Activated gamma-delta T cell treated with Interleukin-2 at 50 U/mL for 16 hours (primary cell): ENCODE results near the gene CD69.

ENCODE experiments used
- DNase-seq: peaks from one replicate; pipeline ENCODE4 v3.0.0-alpha.2; 2020

The CD69 gene

GRCh38 chr12:9760699-9761418 lies at the start of gene CD69:
Gene CD69 (minus strand): TSS chr12:9760901. CDS start chr12:9760820, 81 bp downstream.
- DNase-seq, result peak; percentile 71

- no peak for DNase-seq
Measured at GRCh38 chr12:9809866-9810265, 49.2 kb upstream of the CD69 start.

GRCh38 chr12:9809338-9809737 lies 48.6 kb upstream of the CD69 start:
- DNase-seq, result no peak

GRCh38 chr12:9808504-9808903 lies 47.8 kb upstream of the CD69 start:
- DNase-seq, result no peak

- no peak for DNase-seq
Measured at GRCh38 chr12:9806714-9807113, 46.0 kb upstream of the CD69 start.

- no peak for DNase-seq
Measured at GRCh38 chr12:9805883-9806282, 45.2 kb upstream of the CD69 start.

GRCh38 chr12:9799961-9800360 lies 39.3 kb upstream of the CD69 start:
- no peak for DNase-seq

- DNase-seq, result peak; percentile 59
Measured at GRCh38 chr12:9797722-9798619, 37.3 kb upstream of the CD69 start.

- no peak for DNase-seq
Measured at GRCh38 chr12:9796971-9797370, 36.3 kb upstream of the CD69 start.

- DNase-seq, result no peak
Measured at GRCh38 chr12:9796346-9796745, 35.6 kb upstream of the CD69 start.

GRCh38 chr12:9795945-9796344 lies 35.2 kb upstream of the CD69 start:
- DNase-seq, result no peak

- no peak for DNase-seq
Measured at GRCh38 chr12:9794484-9795093, 33.9 kb upstream of the CD69 start.

GRCh38 chr12:9793779-9794395 lies 33.2 kb upstream of the CD69 start:
- no peak for DNase-seq

GRCh38 chr12:9792961-9793617 lies 32.4 kb upstream of the CD69 start:
- DNase-seq, result no peak

- no peak for DNase-seq
Measured at GRCh38 chr12:9792185-9792900, 31.6 kb upstream of the CD69 start.

- DNase-seq, result no peak
Measured at GRCh38 chr12:9786726-9787717, 26.3 kb upstream of the CD69 start.

- no peak for DNase-seq
Measured at GRCh38 chr12:9784816-9785215, 24.1 kb upstream of the CD69 start.

- DNase-seq, result no peak
Measured at GRCh38 chr12:9784326-9784725, 23.6 kb upstream of the CD69 start.

- no peak for DNase-seq
Measured at GRCh38 chr12:9782547-9783382, 22.1 kb upstream of the CD69 start.

GRCh38 chr12:9781360-9781759 lies 20.7 kb upstream of the CD69 start:
- DNase-seq, result no peak
